Stimulated activated CD4-positive, alpha-beta T cell treated with anti-CD3 and anti-CD28 coated beads, Interleukin-1b, Interleukin-23, amount 100 ng/mL, for 4 hours (primary cell): Measurements from ENCODE around the gene ZNF556.
A peak's percentile ranks its signal among the peaks of the same experiment; 100 is the strongest.

Experiments
- DNase-seq, 2 donors: peaks; one replicate each; pipeline ENCODE4 v3.0.0-alpha.2; 2020; ENCODE audit warnings: low read depth in 2 of 2

The ZNF556 gene

DNA sequence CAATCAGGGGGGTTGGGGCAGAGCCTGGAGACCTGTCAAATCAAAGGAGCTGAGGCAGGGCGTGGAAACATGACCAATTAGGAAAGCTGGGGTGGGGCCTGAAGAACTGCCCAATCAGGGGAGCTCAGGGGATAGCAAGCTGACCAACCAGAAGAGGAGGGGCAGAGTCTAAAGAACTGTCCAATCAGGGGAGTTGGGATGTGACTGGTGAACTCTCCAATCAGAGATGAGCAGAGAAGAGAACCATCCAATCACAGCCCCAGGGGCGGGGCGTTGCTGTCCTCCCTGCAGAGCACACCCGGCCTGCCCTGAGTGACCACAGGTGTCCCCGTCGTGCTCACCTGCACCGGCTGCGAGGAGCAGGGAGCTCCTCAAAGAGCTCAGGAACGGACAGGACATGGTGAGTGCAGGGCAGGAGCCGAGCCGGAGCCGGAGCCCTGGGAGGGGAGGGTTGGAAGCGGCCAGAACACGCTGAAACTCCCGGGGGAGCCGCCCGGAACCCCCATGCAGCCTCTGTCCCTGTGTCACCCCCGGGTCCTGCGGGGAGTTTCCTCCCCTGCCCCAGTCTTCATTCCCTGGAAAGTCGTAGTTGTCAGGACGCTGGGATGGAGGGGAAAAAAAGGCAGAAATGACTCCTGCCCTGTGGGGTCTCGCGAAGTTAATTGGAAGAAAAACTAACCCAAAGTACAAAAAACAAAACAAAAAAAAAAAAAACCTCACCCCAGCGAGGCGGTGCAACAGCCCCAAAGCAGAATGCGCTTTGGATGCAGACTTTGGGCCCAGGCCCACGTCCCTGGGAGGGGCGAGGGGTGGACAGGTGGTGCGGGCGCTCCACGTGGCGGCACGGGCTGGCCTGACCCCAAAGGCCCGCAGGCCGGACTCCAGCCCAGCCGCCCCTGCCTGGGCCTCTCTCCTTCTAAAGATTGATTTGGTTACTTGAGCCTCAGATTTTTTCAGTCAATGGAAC is at the start of gene ZNF556:
Gene ZNF556, plus strand, starts transcription at position 311 of the 967 bp plus-strand sequence. Its CDS starts 87 bp downstream, at position 398.
- no peak for DNase-seq

GRCh38 chr19:2819540-2820111 is 47.5 kb upstream of the ZNF556 start, which contains the start of gene ZNF554:
Gene ZNF554 (plus strand): TSS chr19:2819868. CDS start chr19:2820072, 204 bp downstream.
- DNase-seq = peak; percentile 99

- no peak for DNase-seq
Measured at GRCh38 chr19:2820112-2820702, 46.9 kb upstream of the ZNF556 start.

GRCh38 chr19:2822846-2823245 is 44.3 kb upstream of the ZNF556 start:
- DNase-seq = no peak

GRCh38 chr19:2823646-2824045 is 43.5 kb upstream of the ZNF556 start:
- DNase-seq = no peak

GRCh38 chr19:2824129-2824528 is 43.0 kb upstream of the ZNF556 start:
- DNase-seq = no peak

DNA sequence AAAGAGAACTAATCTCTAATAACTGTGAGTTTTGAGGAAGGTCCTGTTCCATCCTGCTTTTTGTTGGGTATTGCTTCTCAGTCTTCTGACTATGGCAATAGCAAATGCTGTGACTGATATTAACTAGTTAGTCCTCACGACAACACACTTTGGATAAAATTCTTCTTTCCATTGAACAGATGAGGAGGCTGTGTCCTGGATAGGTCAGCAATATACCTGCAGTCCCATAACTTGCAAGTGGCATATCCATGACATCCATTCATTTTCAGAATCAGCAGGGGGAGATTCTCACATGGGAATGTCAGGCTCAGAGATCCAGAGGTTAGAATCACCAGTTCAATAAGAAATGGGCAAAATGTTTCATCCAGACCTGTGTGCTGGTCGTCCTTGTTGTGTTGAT is 40.1 kb upstream of the ZNF556 start:
- no peak for DNase-seq

DNA sequence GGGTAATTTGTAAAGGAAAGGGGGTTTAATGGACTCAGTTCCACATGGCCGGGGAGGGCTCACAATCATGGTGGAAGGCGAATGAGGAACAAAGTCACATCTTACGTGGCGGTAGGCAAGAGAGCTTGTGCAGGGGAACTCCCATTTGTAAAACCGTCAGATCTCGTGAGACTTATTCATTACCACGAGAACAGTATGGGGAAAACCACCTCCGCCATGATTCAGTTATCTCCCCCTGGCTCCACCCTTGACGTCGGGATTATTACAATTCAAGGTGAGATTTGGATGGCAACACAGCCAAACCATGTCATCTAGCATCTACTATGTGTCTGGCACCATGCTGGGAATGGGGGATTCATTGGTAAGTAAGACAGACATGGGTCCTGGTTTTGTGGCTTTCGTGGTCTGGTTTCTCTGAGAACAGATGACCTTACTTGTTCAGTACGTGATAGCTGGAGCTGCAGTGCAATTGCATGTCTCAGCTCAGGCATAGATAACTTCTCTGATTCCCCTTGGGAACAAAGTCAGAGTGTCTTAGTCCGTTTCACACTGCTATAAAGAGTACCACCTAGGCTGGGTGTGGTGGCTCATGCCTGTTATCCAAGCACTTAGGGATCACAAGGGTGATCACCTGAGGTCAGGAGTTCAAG is 39.2 kb upstream of the ZNF556 start:
- no peak for DNase-seq

DNA sequence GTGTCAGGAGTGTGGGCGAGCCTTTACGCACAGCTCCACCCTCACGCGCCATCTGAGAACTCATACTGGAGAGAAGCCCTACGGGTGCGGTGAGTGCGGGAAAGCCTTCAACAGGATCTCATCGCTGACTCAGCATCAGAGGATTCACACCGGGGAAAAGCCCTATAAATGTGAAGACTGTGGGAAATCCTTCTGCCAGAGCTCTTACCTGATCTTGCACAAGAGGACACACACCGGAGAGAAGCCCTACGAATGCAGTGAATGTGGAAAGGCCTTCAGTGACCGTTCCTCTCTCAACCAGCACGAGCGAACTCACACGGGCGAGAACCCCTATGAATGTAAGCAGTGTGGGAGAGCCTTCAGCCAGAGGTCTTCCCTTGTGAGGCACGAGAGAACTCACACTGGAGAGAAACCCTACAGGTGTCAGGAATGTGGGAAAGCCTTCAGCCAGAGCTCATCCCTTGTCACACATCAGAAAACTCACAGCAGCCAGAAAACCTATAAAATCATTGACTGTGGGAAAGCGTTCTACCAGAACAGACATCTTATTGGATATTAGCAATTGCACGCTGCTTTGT is 32.8 kb upstream of the ZNF556 start:
- no peak for DNase-seq

- DNase-seq = no peak
Measured at GRCh38 chr19:2837430-2837829, 29.7 kb upstream of the ZNF556 start.

- DNase-seq = peak; percentile 95 to 99
Measured at GRCh38 chr19:2840794-2841791, 26.0 kb upstream of the ZNF556 start, which contains the start of gene ZNF555. Gene ZNF555 (plus strand): TSS chr19:2841475. CDS start chr19:2841573, 98 bp downstream.

DNA sequence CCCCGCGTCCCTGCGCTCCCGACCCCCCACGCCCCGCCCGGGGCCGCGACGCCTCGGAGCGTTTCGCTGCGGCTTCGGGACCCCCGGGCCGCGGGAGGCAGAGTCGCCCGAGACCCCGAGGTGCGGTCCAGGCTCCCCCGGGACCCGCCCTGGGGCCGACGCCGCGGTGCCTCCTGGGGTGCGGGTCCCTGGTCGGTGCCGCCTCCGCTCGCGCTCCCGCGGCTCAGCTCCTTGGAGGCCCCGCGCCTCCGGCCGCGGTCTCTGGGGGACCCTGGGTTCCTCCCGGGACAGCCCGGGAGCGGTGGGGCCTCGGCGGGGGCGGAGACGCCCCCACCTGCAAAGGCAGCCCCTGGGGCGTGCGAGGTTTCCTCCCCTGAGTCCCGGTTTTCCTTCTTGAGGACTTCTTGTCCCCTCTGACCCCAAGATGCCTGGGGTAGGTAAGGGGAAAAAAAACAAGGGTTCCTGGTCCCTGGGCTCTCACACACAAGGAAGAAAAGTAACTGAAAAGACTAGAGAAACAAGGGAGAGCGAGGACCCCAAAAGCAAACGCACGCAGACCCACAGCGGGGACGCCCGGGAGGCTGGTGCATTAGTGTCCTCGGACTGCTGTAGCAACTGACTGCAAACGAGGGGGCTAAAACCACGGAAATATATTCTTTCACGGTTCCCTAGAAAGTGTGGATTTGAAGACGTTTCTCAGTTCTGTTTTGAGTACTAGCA is 25.1 kb upstream of the ZNF556 start:
- no peak for DNase-seq

- DNase-seq = no peak
Measured at GRCh38 chr19:2845107-2845506, 22.0 kb upstream of the ZNF556 start.

- DNase-seq = no peak
Measured at GRCh38 chr19:2846180-2846894, 20.8 kb upstream of the ZNF556 start.

DNA sequence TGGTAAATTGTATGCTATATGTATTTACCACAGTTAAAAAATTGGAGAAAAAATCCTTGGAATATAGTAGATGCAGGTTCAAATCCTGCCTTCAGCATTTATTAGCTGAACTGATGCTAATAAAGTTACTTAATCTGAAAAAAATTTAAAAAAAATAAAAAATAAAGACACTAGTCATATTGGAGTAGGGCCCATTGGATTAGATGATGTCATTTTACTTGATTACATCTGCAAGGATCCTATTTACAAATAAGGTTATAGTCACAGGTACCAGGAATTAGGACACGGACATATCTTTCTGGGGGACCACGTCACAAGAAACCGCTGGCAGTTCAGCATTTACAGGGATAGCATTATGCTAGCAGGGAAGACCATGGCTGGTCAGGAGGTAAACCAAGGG is 19.6 kb upstream of the ZNF556 start:
- DNase-seq = no peak

DNA sequence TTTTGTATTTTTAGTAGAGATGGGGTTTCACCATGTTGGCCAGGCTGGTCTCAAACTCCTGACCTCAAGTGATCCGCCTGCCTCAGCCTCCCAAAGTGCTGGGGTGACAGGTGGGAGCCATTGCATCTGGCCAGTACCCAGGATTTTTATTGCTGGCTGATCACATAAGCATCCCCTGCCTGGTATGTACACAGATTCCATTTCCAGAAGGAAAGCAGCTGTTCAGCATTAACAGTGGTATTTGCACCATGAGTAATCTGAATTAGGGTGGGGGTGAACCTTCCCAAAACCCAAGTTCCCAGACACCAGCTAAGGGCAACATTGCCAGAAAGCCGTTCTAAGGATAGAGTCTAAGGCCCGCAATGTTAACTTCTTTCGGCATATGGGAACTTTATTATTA is 18.5 kb upstream of the ZNF556 start:
- DNase-seq = no peak

- DNase-seq = no peak
Measured at GRCh38 chr19:2850256-2850925, 16.7 kb upstream of the ZNF556 start.

- no peak for DNase-seq
Measured at GRCh38 chr19:2852598-2852997, 14.5 kb upstream of the ZNF556 start.
